Neuronal stem cell (in vitro differentiated cells): ENCODE results near the gene ACTL6B.

Experiments
- DNase-seq: peaks from one replicate; pipeline ENCODE4 v3.0.0-alpha.2; 2013; ENCODE audit warnings: low spot score
- H2AFZ ChIP-seq: one replicate; pipeline ENCODE4 v1.6.1; 2013; ENCODE audit warnings: mild to moderate bottlenecking, low read length, inconsistent platforms
- H2AK5ac ChIP-seq: 2 replicates; pipeline ENCODE4 v1.6.1; 2013; ENCODE audit warnings: low read depth, mild to moderate bottlenecking, inconsistent platforms, low read length, moderate library complexity, mixed read lengths
- H2BK120ac ChIP-seq: 2 replicates; pipeline ENCODE4 v1.6.1; 2013; ENCODE audit warnings: low read depth, mild to moderate bottlenecking, inconsistent platforms, low read length, moderate library complexity, mixed read lengths
- H2BK12ac ChIP-seq: one replicate; pipeline ENCODE4 v1.6.1; 2013; ENCODE audit warnings: low read length, inconsistent platforms
- H2BK15ac ChIP-seq: 2 replicates; pipeline ENCODE4 v1.6.1; 2013; ENCODE audit warnings: mild to moderate bottlenecking, low read length, inconsistent platforms, mixed read lengths
- H2BK5ac ChIP-seq: one replicate; pipeline ENCODE4 v1.6.1; 2013; ENCODE audit warnings: inconsistent platforms, mild to moderate bottlenecking, low read length, moderate library complexity
- H3K14ac ChIP-seq: one replicate; pipeline ENCODE4 v1.6.1; 2013; ENCODE audit warnings: low read length, inconsistent platforms
- H3K18ac ChIP-seq: 2 replicates; pipeline ENCODE4 v1.6.1; 2013; ENCODE audit warnings: low read length, inconsistent platforms
- H3K23ac ChIP-seq: 2 replicates; pipeline ENCODE4 v1.6.1; 2013; ENCODE audit warnings: low read depth, mild to moderate bottlenecking, mixed read lengths, low read length, inconsistent platforms; ENCODE audit not compliant: poor library complexity
- H3K27ac ChIP-seq: replicated peaks from 3 replicates; pipeline ENCODE4 v1.5.1; 2013; ENCODE audit warnings: low read length, inconsistent platforms
- H3K27me3 ChIP-seq, 3 experiments: 2 replicates each; pipeline ENCODE4 v1.6.1; 2013; ENCODE audit warnings: low read length in 3 of 3, mild to moderate bottlenecking in 2 of 3, inconsistent platforms in 1 of 3, low read depth in 1 of 3, mixed read lengths in 1 of 3, moderate library complexity in 1 of 3; ENCODE audit not compliant: control insufficient read depth in 3 of 3, insufficient read depth in 3 of 3
- H3K36me3 ChIP-seq, 2 donors: replicated peaks in 1 of 2; 2 replicates each; pipeline ENCODE4 v1.6.1; 2013; ENCODE audit warnings: low read length in 2 of 2; ENCODE audit not compliant: control insufficient read depth in 2 of 2, insufficient read depth in 2 of 2
- H3K4ac ChIP-seq: 2 replicates; pipeline ENCODE4 v1.6.1; 2013; ENCODE audit warnings: inconsistent platforms, mild to moderate bottlenecking, low read length, moderate library complexity
- H3K4me1 ChIP-seq, 2 donors: 1 replicate in 1 of 2; 2 replicates in 1 of 2; pipeline ENCODE4 v1.6.1; 2013; ENCODE audit warnings: low read length in 2 of 2, low read depth in 1 of 2; ENCODE audit not compliant: control insufficient read depth in 2 of 2, insufficient read depth in 1 of 2
- H3K4me2 ChIP-seq: one replicate; pipeline ENCODE4 v1.6.1; 2013; ENCODE audit warnings: mild to moderate bottlenecking, low read length, inconsistent platforms; ENCODE audit not compliant: insufficient read depth, poor library complexity, severe bottlenecking
- H3K4me3 ChIP-seq, 2 donors: 2 replicates each; pipeline ENCODE4 v1.5.1; 2013; ENCODE audit warnings: low read length in 2 of 2, mild to moderate bottlenecking in 2 of 2, inconsistent platforms in 1 of 2, moderate library complexity in 1 of 2
- H3K79me1 ChIP-seq: one replicate; pipeline ENCODE4 v1.6.1; 2013; ENCODE audit warnings: low read depth, mild to moderate bottlenecking, inconsistent platforms, low read length, moderate library complexity
- H3K9ac ChIP-seq: one replicate; pipeline ENCODE4 v1.6.1; 2013; ENCODE audit warnings: mild to moderate bottlenecking, low read depth, low read length, inconsistent platforms; ENCODE audit not compliant: poor library complexity
- H3K9me3 ChIP-seq, 2 donors: replicated peaks in 1 of 2; 2 replicates each; pipeline versions ENCODE3 to v1.6.1; 2013; ENCODE audit warnings: low read length in 2 of 2, mild to moderate bottlenecking in 2 of 2, inconsistent platforms in 1 of 2, low read depth in 1 of 2, mixed read lengths in 1 of 2, moderate library complexity in 1 of 2; ENCODE audit not compliant: control insufficient read depth in 2 of 2, insufficient read depth in 1 of 2
- H4K8ac ChIP-seq: one replicate; pipeline ENCODE4 v1.6.1; 2013; ENCODE audit warnings: low read depth, mild to moderate bottlenecking, inconsistent platforms, low read length, moderate library complexity
- H4K91ac ChIP-seq: one replicate; pipeline ENCODE4 v1.6.1; 2013; ENCODE audit warnings: low read length, low read depth, mild to moderate bottlenecking, inconsistent platforms; ENCODE audit not compliant: poor library complexity
- WGBS, 2 donors: extraction: QIAGEN DNeasy Blood & Tissue Kit; methylation state at CpG; one replicate each; pipeline ENCODE4 v1.1.7; 2013; ENCODE audit warnings: missing lambda C conversion rate in 2 of 2, mixed read lengths in 1 of 2; ENCODE audit not compliant: insufficient read length in 2 of 2, insufficient replicate concordance in 1 of 2; ENCODE audit errors: extremely low coverage in 2 of 2; 5-methylcytosine and 5-hydroxymethylcytosine counted together

The ACTL6B gene

GRCh38 chr7:100627238-100627549 lies 29.1 kb downstream of the ACTL6B start:
- H2AK5ac ChIP-seq: peak overlapping the region; percentile 88
- H3K14ac ChIP-seq: peak overlapping the region; percentile 87
- no peak overlapping the region for H3K4ac ChIP-seq
- H3K4me3 ChIP-seq: peak overlapping the region; percentile 39 to 64
- H2BK12ac ChIP-seq: peak overlapping the region; percentile 5
- no peak for DNase-seq
- peak overlapping the region; percentile 93 for H3K23ac ChIP-seq
- no peaks in the 10 kb centered on the region for H3K36me3 ChIP-seq
- no peak overlapping the region for H2BK120ac ChIP-seq
- peak overlapping the region; percentile 90 for H2AFZ ChIP-seq
- H3K9ac ChIP-seq: peak overlapping the region; percentile 79
- no peak overlapping the region for H4K8ac ChIP-seq
- H3K4me2 ChIP-seq: no peak overlapping the region
- H3K27ac ChIP-seq: no peak overlapping the region
- H3K4me1 ChIP-seq: peaks cover 2 to 9% of the 10 kb centered on the region in 2 donors
- peak overlapping the region; percentile 38 for H2BK15ac ChIP-seq
- H3K9me3 ChIP-seq: peaks cover 0 to 2% of the 10 kb centered on the region in 2 donors
- peak overlapping the region; percentile 88 for H3K18ac ChIP-seq
- WGBS, 2 donors: no CpG with 5 or more reads among the region's 21 CpGs
- peak overlapping the region; percentile 14 for H2BK5ac ChIP-seq
- peaks cover 0 to 7% (median 7%) of the 10 kb centered on the region in 3 experiments for H3K27me3 ChIP-seq
- H3K79me1 ChIP-seq: no peaks in the 10 kb centered on the region
- no peak overlapping the region for H4K91ac ChIP-seq

- Histone ChIP-seq H3K36me3 (peaks cover 0 to under 1% of the 10 kb centered on the region in 2 donors), H3K79me1 (no peaks in the 10 kb centered on the region), H3K4me3 (peak overlapping the region; percentile 39 to 64), H4K91ac (no peak overlapping the region), H3K4me2 (peak overlapping the region; percentile 86), H3K9me3 (peaks cover 0 to 2% of the 10 kb centered on the region in 2 donors), H3K4ac (no peak overlapping the region), H3K27me3 (peaks cover 0 to 2% (median 2%) of the 10 kb centered on the region in 3 experiments), H3K27ac (no peak overlapping the region), H3K23ac (peak overlapping the region; percentile 93), H2BK12ac (peak overlapping the region; percentile 5), H3K14ac (peak overlapping the region; percentile 87), H4K8ac (no peak overlapping the region), H2BK15ac (peak overlapping the region; percentile 38), H2AK5ac (peak overlapping the region; percentile 88), H2BK5ac (peak overlapping the region; percentile 14), H3K4me1 (peaks cover 2 to 9% of the 10 kb centered on the region in 2 donors), H3K18ac (peak overlapping the region; percentile 88), H2BK120ac (peak overlapping the region; percentile 36), H2AFZ (peak overlapping the region; percentile 90), H3K9ac (peak overlapping the region; percentile 79)
- peak; percentile 79 for DNase-seq
- WGBS, 2 donors: no CpG with 5 or more reads among the region's 37 CpGs
Observed at GRCh38 chr7:100626530-100627237, 29.6 kb downstream of the ACTL6B start.

- Histone ChIP-seq H2AFZ (peak overlapping the region; percentile 90), H3K4me2 (peak overlapping the region; percentile 86), H3K4me1 (peaks cover 2 to 9% of the 10 kb centered on the region in 2 donors), H3K9me3 (peaks cover 0 to 2% of the 10 kb centered on the region in 2 donors), H3K9ac (peak overlapping the region; percentile 18), H4K91ac (no peak overlapping the region), H2BK12ac (no peak overlapping the region), H3K4me3 (peak overlapping the region; percentile 21 to 43), H3K79me1 (no peaks in the 10 kb centered on the region), H2AK5ac (no peak overlapping the region), H3K14ac (no peak overlapping the region), H3K23ac (no peak overlapping the region), H2BK5ac (no peak overlapping the region), H3K27me3 (no peaks in the 10 kb centered on the region), H2BK120ac (no peak overlapping the region), H3K36me3 (peaks cover 0 to 3% of the 10 kb centered on the region in 2 donors), H4K8ac (no peak overlapping the region), H2BK15ac (no peak overlapping the region), H3K18ac (peak overlapping the region; percentile 80), H3K4ac (no peak overlapping the region), H3K27ac (no peak overlapping the region)
- DNase-seq: no peak
- WGBS, 2 donors: no CpG with 5 or more reads among the region's 3 CpGs
Observed at GRCh38 chr7:100626055-100626454, 30.2 kb downstream of the ACTL6B start.

- H3K4ac ChIP-seq: no peak overlapping the region
Observed at GRCh38 chr7:100623951-100624824, 32.1 kb downstream of the ACTL6B start.

More at GRCh38 chr7:100623951-100624824, 32.1 kb downstream of the ACTL6B start:
- no peak overlapping the region for H2AFZ ChIP-seq
- H2BK15ac ChIP-seq: no peak overlapping the region
- no peak overlapping the region for H2BK12ac ChIP-seq
- H3K27me3 ChIP-seq: no peaks in the 10 kb centered on the region
- no peaks in the 10 kb centered on the region for H3K9me3 ChIP-seq
- H3K4me2 ChIP-seq: no peak overlapping the region
- no peak overlapping the region for H4K91ac ChIP-seq
- no peak overlapping the region for H3K23ac ChIP-seq
- H2BK5ac ChIP-seq: no peak overlapping the region
- no peaks in the 10 kb centered on the region for H3K79me1 ChIP-seq
- no peak overlapping the region for H3K9ac ChIP-seq
- peaks cover 0 to 3% of the 10 kb centered on the region in 2 donors for H3K36me3 ChIP-seq
- peaks cover 2 to 9% of the 10 kb centered on the region in 2 donors for H3K4me1 ChIP-seq
- no peak overlapping the region for H3K4me3 ChIP-seq
- H2BK120ac ChIP-seq: no peak overlapping the region
- no peak overlapping the region for H2AK5ac ChIP-seq
- DNase-seq: no peak
- H3K27ac ChIP-seq: no peak overlapping the region
- H4K8ac ChIP-seq: no peak overlapping the region
- H3K14ac ChIP-seq: no peak overlapping the region
- no CpG with 5 or more reads among the region's 15 CpGs for WGBS, 2 donors
- no peak overlapping the region for H3K18ac ChIP-seq
